H9 (cell line): ENCODE results near the gene DIPK1B. TPM values are rescaled to one million over a fixed set of nuclear protein-coding genes. Genes with fewer than 3 reads are reported as not detected.

Experiments
- DNase-seq: peaks from one replicate; pipeline ENCODE4 v3.0.0-alpha.2; 2017
- H2AFZ ChIP-seq: one replicate; pipeline ENCODE4 v1.6.1; 2013; ENCODE audit warnings: mild to moderate bottlenecking, low read length, control low read depth, moderate library complexity
- H2AK5ac ChIP-seq: 2 replicates; pipeline ENCODE4 v1.6.1; 2013; ENCODE audit warnings: low read length, control low read depth, mixed read lengths; ENCODE audit not compliant: insufficient read length
- H2BK120ac ChIP-seq: one replicate; pipeline ENCODE4 v1.6.1; 2013; ENCODE audit warnings: low read depth, mild to moderate bottlenecking, low read length, control low read depth, inconsistent platforms; ENCODE audit not compliant: poor library complexity, severe bottlenecking
- H2BK12ac ChIP-seq: 2 replicates; pipeline ENCODE4 v1.6.1; 2013; ENCODE audit warnings: low read length, control low read depth, mixed read lengths, low read depth; ENCODE audit not compliant: insufficient read length
- H2BK15ac ChIP-seq: 2 replicates; pipeline ENCODE4 v1.6.1; 2013; ENCODE audit warnings: low read depth, low read length, control low read depth
- H2BK20ac ChIP-seq: one replicate; pipeline ENCODE4 v1.6.1; 2013; ENCODE audit warnings: low read depth, mild to moderate bottlenecking, low read length, control low read depth, inconsistent platforms; ENCODE audit not compliant: poor library complexity, severe bottlenecking
- H2BK5ac ChIP-seq: 2 replicates; pipeline ENCODE4 v1.6.1; 2013; ENCODE audit warnings: low read length, control low read depth, mixed read lengths; ENCODE audit not compliant: insufficient read length
- H3K14ac ChIP-seq: 2 replicates; pipeline ENCODE4 v1.6.1; 2013; ENCODE audit warnings: low read length, control low read depth; ENCODE audit not compliant: insufficient read depth
- H3K18ac ChIP-seq: 2 replicates; pipeline ENCODE4 v1.6.1; 2013; ENCODE audit warnings: low read depth, mild to moderate bottlenecking, mixed read lengths, low read length, control low read depth; ENCODE audit not compliant: insufficient read length
- H3K23ac ChIP-seq: 2 replicates; pipeline ENCODE4 v1.6.1; 2013; ENCODE audit warnings: low read length, control low read depth, mixed read lengths, low read depth; ENCODE audit not compliant: insufficient read length
- H3K23me2 ChIP-seq: 2 replicates; pipeline ENCODE4 v1.6.1; 2013; ENCODE audit warnings: low read depth, mild to moderate bottlenecking, mixed read lengths, low read length, control low read depth; ENCODE audit not compliant: insufficient read length, poor library complexity, severe bottlenecking
- H3K27ac ChIP-seq: 2 replicates; pipeline ENCODE4 v1.5.1; 2013; ENCODE audit warnings: low read length, control low read depth, mixed read lengths, low read depth; ENCODE audit not compliant: insufficient read length
- H3K27me3 ChIP-seq: 2 replicates; pipeline ENCODE4 v1.6.1; 2013; ENCODE audit warnings: low read length, control low read depth, inconsistent platforms; ENCODE audit not compliant: insufficient read depth
- H3K4ac ChIP-seq: 2 replicates; pipeline ENCODE4 v1.6.1; 2013; ENCODE audit warnings: low read depth, mild to moderate bottlenecking, control low read depth, inconsistent platforms, low read length, moderate library complexity
- H3K4me1 ChIP-seq: 2 replicates; pipeline ENCODE4 v1.6.1; 2013; ENCODE audit warnings: low read length, control low read depth, inconsistent platforms; ENCODE audit not compliant: insufficient read depth
- H3K4me2 ChIP-seq: 2 replicates; pipeline ENCODE4 v1.6.1; 2013; ENCODE audit warnings: low read length, control low read depth, mixed read lengths; ENCODE audit not compliant: insufficient read length, insufficient read depth
- H3K56ac ChIP-seq: 2 replicates; pipeline ENCODE4 v1.6.1; 2013; ENCODE audit warnings: low read depth, mild to moderate bottlenecking, mixed read lengths, low read length, control low read depth; ENCODE audit not compliant: insufficient read length
- H3K79me1 ChIP-seq: 2 replicates; pipeline ENCODE4 v1.6.1; 2013; ENCODE audit warnings: low read depth, mild to moderate bottlenecking, moderate library complexity, low read length, control low read depth, inconsistent platforms; ENCODE audit not compliant: insufficient read depth, poor library complexity, severe bottlenecking
- H3K79me2 ChIP-seq: 2 replicates; pipeline ENCODE4 v1.6.1; 2013; ENCODE audit warnings: low read length, control low read depth, inconsistent platforms; ENCODE audit not compliant: insufficient read depth
- H3K9ac ChIP-seq: 2 replicates; pipeline ENCODE4 v1.6.1; 2013; ENCODE audit warnings: low read length, control low read depth, mixed read lengths; ENCODE audit not compliant: insufficient read length; ENCODE audit errors: extremely low read depth
- H3K9me3 ChIP-seq: one replicate; pipeline ENCODE4 v1.6.1; 2013; ENCODE audit warnings: low read depth, low read length, inconsistent platforms; ENCODE audit not compliant: control insufficient read depth
- H3T11ph ChIP-seq: one replicate; pipeline ENCODE4 v1.6.1; 2013; ENCODE audit warnings: mild to moderate bottlenecking, low read length, control low read depth, inconsistent platforms
- H4K20me1 ChIP-seq: one replicate; pipeline ENCODE4 v1.6.1; 2013; ENCODE audit not compliant: control insufficient read depth, insufficient read length, insufficient read depth
- H4K5ac ChIP-seq: 2 replicates; pipeline ENCODE4 v1.6.1; 2013; ENCODE audit warnings: low read depth, mild to moderate bottlenecking, mixed read lengths, low read length, control low read depth; ENCODE audit not compliant: insufficient read length
- H4K8ac ChIP-seq: replicated peaks from 2 replicates; pipeline ENCODE4 v1.6.1; 2013; ENCODE audit warnings: low read length, control low read depth, mixed read lengths, low read depth; ENCODE audit not compliant: insufficient read length
- H4K91ac ChIP-seq: 2 replicates; pipeline ENCODE4 v1.6.1; 2013; ENCODE audit warnings: low read depth, mild to moderate bottlenecking, moderate library complexity, mixed read lengths, low read length, control low read depth; ENCODE audit not compliant: insufficient read length
- H3K27ac Mint-ChIP-seq, 3 experiments: 2 replicates in 2 of 3; 3 replicates in 1 of 3; pipeline ENCODE4 v1.8.0; 2020 to 2021; ENCODE audit warnings: mixed read lengths in 3 of 3, mild to moderate bottlenecking in 1 of 3, moderate library complexity in 1 of 3
- H3K27me3 Mint-ChIP-seq: 2 replicates; pipeline ENCODE4 v1.8.0; 2021; ENCODE audit warnings: low read depth, mild to moderate bottlenecking, moderate library complexity, mixed read lengths
- H3K36me3 Mint-ChIP-seq, 3 experiments: 2 replicates in 2 of 3; 3 replicates in 1 of 3; pipeline ENCODE4 v1.8.0; 2020 to 2021; ENCODE audit warnings: low read depth in 3 of 3, mixed read lengths in 3 of 3; ENCODE audit not compliant: insufficient read depth in 1 of 3
- H3K4me1 Mint-ChIP-seq, 2 experiments: 2 replicates each; pipeline ENCODE4 v1.8.0; 2020; ENCODE audit warnings: mixed read lengths in 2 of 2
- H3K4me3 Mint-ChIP-seq, 2 experiments: 2 replicates in 1 of 2; 3 replicates in 1 of 2; pipeline ENCODE4 v1.8.0; 2020 to 2021; ENCODE audit warnings: mild to moderate bottlenecking in 2 of 2, mixed read lengths in 2 of 2, moderate library complexity in 1 of 2
- H3K9me3 Mint-ChIP-seq, 2 experiments: 2 replicates in 1 of 2; 3 replicates in 1 of 2; pipeline ENCODE4 v1.8.0; 2020; ENCODE audit warnings: mild to moderate bottlenecking in 2 of 2, mixed read lengths in 2 of 2, moderate library complexity in 1 of 2
- WGBS: extraction: QIAGEN DNeasy Blood & Tissue Kit; methylation state at CpG from one replicate; pipeline ENCODE4 v1.1.7; 2013; ENCODE audit warnings: missing lambda C conversion rate, low lambda C conversion rate, mixed read lengths; ENCODE audit not compliant: insufficient read length; ENCODE audit errors: extremely low coverage; 5-methylcytosine and 5-hydroxymethylcytosine counted together
- total RNA-seq: library from RNA; stranded (reverse); gene quantifications from 2 replicates; pipeline ENCODE4 v1.2.1, GENCODE V29; 2021
- TF ChIP-seq, protein P1 (sequence below): fragments of 200-600 bp; sonication (generic); conservative IDR thresholded peaks from 3 replicates; pipeline ENCODE4 v1.8.0; 2021; ENCODE audit warnings: antibody characterized with exemption, mild to moderate bottlenecking

Gene DIPK1B
- total RNA-seq, 1 experiment from 2014 or later = 40.3 TPM

DNA sequence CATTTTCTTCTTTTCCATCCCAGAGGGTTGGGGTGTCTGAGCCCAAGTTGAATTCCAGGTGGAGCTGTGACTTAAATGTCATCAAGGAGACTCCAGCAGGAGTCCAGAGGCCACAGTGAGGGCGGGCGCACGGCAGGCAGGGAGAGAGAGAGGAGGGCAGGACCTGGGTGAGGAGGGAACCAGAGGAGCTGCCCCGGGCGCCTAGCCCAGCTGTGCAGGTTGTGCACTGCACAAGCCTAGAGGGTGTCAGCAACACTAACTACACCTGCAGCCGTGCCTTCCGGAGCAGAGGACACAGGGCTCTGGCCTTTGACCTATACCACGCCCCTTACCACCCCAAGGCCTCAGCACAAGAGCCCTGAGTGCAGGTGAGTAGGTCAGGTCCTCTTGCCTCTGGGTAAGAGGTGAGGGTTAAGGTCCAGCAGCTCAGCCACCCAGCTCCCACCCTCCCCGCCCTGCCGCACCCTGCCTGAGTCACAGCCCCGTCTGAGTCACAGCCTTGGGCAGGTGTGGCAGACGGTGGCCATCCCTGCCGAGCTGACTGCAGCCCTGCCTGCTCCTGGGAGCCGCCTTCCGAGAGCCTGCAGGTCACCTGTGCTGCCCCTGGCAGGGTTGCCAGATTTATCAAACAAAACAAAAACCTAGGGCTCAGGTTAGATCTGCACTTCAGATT lies 18.7 kb upstream of the DIPK1B start:
- TF ChIP-seq, protein P1, sequence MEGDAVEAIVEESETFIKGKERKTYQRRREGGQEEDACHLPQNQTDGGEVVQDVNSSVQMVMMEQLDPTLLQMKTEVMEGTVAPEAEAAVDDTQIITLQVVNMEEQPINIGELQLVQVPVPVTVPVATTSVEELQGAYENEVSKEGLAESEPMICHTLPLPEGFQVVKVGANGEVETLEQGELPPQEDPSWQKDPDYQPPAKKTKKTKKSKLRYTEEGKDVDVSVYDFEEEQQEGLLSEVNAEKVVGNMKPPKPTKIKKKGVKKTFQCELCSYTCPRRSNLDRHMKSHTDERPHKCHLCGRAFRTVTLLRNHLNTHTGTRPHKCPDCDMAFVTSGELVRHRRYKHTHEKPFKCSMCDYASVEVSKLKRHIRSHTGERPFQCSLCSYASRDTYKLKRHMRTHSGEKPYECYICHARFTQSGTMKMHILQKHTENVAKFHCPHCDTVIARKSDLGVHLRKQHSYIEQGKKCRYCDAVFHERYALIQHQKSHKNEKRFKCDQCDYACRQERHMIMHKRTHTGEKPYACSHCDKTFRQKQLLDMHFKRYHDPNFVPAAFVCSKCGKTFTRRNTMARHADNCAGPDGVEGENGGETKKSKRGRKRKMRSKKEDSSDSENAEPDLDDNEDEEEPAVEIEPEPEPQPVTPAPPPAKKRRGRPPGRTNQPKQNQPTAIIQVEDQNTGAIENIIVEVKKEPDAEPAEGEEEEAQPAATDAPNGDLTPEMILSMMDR = no peak
- H3K18ac ChIP-seq = no peak overlapping the region
- H2BK20ac ChIP-seq = no peak overlapping the region
- no peak overlapping the region for H3K4me2 ChIP-seq
- Mint-ChIP-seq H3K36me3 (no peaks in the 10 kb centered on the region), H3K9me3 (no peaks in the 10 kb centered on the region; a peak in 1 of 5 replicates), H3K4me1 (peaks cover 0 to 23% of the 10 kb centered on the region in 2 experiments; a peak in 2 of 4 replicates), H3K4me3 (no peak overlapping the region), H3K27me3 (peaks cover 24% of the 10 kb centered on the region), H3K27ac (no peak overlapping the region)
- no peaks in the 10 kb centered on the region for H4K20me1 ChIP-seq
- H2AFZ ChIP-seq = no peak overlapping the region
- no peaks in the 10 kb centered on the region for H3K79me1 ChIP-seq
- H2BK120ac ChIP-seq = no peak overlapping the region
- H3K56ac ChIP-seq = no peak overlapping the region
- H3K27me3 ChIP-seq = no peaks in the 10 kb centered on the region
- no peaks in the 10 kb centered on the region for H3K9me3 ChIP-seq
- H2BK12ac ChIP-seq = no peak overlapping the region
- no peak overlapping the region for H3K14ac ChIP-seq
- no peak overlapping the region for H3K9ac ChIP-seq
- H3K79me2 ChIP-seq = no peaks in the 10 kb centered on the region
- H2AK5ac ChIP-seq = no peak overlapping the region
- no peak overlapping the region for H2BK5ac ChIP-seq
- H3K23me2 ChIP-seq = no peaks in the 10 kb centered on the region
- no peak overlapping the region for H4K8ac ChIP-seq
- no peak overlapping the region for H4K91ac ChIP-seq
- no peak overlapping the region for H3T11ph ChIP-seq
- DNase-seq = no peak
- no CpG with 5 or more reads among the region's 15 CpGs for WGBS
- H3K4me1 ChIP-seq = no peaks in the 10 kb centered on the region
- H3K23ac ChIP-seq = no peak overlapping the region
- H3K4ac ChIP-seq = no peak overlapping the region
- H4K5ac ChIP-seq = no peak overlapping the region
- H2BK15ac ChIP-seq = no peak overlapping the region
- no peak overlapping the region for H3K27ac ChIP-seq
